Measurements from ENCODE around the gene HMCN2.

Gene HMCN2

GRCh38 chr9:130225586-130225985, 40.0 kb upstream of the HMCN2 start:
- no peak for DNase-seq (ENCODE audit: low read depth)
- H3K4me3 ChIP-seq (ENCODE audit: low read length), result no peak overlapping the region
- no peak for TF ChIP-seq CTCF (IDR thresholded peaks at IDR 0.05; ENCODE audit: insufficient read depth, low read depth, low read length, missing control alignments)

- TF ChIP-seq CTCF (IDR thresholded peaks at IDR 0.05; ENCODE audit: insufficient read depth, low read depth, low read length, missing control alignments), result no peak
- DNase-seq (ENCODE audit: low read depth), result no peak
- no peak overlapping the region for H3K4me3 ChIP-seq (ENCODE audit: low read length)
Measured at GRCh38 chr9:130226112-130226511, 39.4 kb upstream of the HMCN2 start.

GRCh38 chr9:130227833-130228232, 37.7 kb upstream of the HMCN2 start:
- TF ChIP-seq CTCF (IDR thresholded peaks at IDR 0.05; ENCODE audit: insufficient read depth, low read depth, low read length, missing control alignments), result no peak
- DNase-seq (ENCODE audit: low read depth), result no peak
- no peak overlapping the region for H3K4me3 ChIP-seq (ENCODE audit: low read length)

DNA sequence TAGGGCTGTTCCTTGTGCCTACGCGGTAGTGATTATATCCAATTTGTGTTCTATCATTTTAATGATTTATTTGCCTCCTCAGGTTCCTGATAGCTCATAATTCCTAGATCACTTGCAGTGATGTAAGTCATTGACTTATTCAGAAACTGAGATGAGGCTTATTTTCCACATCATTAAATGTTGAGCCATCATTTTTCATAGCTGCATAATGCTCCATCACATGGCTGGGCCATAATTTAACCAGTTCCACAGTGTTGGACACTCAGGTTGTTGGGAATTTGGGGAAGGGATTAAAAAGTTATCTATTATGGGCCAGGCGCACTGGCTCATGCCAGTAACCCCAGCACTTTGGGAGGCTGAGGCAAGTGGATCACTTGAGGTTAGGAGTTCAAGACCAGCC, 35.8 kb upstream of the HMCN2 start:
- no peak for TF ChIP-seq CTCF (IDR thresholded peaks at IDR 0.05; ENCODE audit: insufficient read depth, low read depth, low read length, missing control alignments)
- no peak for DNase-seq (ENCODE audit: low read depth)
- H3K4me3 ChIP-seq (ENCODE audit: low read length), result no peak overlapping the region

DNA sequence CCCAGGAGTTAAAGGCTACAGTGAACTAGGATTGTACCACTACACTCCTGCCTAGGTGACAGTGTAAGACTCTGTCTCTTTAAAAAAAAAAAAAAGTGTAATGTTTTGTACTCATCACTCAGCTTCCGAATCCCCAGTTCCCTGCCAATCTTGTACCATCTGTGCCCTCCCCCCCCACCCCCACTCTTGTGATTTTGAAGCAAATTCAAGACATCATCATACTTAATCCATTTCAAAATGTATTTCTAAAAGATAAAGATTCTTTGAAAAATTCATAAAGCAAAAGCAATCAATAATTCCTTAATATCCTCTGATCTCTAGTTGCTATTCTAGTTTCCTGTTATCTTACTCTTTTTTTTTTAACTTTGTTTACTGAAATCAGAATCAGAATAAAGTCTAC, 34.9 kb upstream of the HMCN2 start:
- no peak for DNase-seq (ENCODE audit: low read depth)
- TF ChIP-seq CTCF (IDR thresholded peaks at IDR 0.05; ENCODE audit: insufficient read depth, low read depth, low read length, missing control alignments), result no peak
- no peak overlapping the region for H3K4me3 ChIP-seq (ENCODE audit: low read length)

DNA sequence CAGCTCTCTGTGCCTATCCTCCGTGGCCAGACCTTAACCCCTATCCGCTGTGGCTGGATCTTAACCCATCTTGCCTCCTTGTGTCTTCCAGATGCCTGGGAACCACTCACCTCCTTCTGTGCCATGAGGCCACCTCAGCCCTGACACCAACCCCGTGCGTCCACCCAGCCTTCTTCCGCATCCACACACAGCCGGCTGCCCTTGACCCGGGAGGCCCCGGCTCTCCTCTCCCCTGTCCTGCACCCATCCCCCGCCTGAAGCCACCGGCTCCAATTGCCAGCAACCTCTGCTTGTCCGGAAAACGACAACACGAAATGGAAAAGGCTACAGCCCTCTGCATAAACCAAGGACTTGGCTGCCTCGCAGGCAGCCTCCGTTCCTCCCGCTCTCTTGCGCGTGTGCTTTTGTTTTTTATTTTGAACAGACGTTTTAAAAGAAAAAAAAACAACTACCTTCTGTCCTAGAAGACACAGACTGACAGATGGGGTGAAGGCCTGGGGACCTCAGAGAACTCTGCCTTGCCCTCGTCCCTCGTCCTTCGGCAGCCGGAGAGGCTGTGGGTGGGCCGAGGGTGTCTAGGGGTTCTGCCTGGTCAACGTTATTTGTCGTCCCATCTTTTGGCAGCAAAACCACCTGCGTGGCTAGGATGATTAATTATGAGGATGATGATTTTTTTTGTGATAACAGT, 32.5 kb upstream of the HMCN2 start:
- no peak for DNase-seq (ENCODE audit: low read depth)
- no peak overlapping the region for H3K4me3 ChIP-seq (ENCODE audit: low read length)
- no peak for TF ChIP-seq CTCF (IDR thresholded peaks at IDR 0.05; ENCODE audit: insufficient read depth, low read depth, low read length, missing control alignments)

DNA sequence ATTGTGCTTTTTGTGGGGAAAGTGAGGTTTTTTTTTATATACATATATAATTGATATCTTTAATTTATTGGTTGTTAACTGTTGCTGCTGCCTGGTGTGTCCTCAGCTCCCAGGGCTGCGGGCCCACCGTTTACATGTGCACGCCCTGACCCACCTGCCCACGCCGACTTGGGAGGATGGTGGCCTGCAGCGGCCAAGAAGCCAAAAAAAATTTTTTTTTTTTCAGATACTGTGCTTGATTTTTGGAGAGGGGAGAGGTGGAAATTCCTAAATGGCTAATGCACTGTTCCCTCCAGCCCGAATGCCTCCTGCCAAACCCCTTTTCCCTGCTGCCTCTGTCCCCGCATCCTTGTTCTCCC, 32.0 kb upstream of the HMCN2 start:
- H3K4me3 ChIP-seq (ENCODE audit: low read length), result no peak overlapping the region

More for the DNA sequence above, 32.0 kb upstream of the HMCN2 start:
- no peak for DNase-seq (ENCODE audit: low read depth)
- no peak for TF ChIP-seq CTCF (IDR thresholded peaks at IDR 0.05; ENCODE audit: insufficient read depth, low read depth, low read length, missing control alignments)

All from epithelial cell of esophagus (primary cell).